SK-N-SH (cell line): ENCODE data around the gene AUTS2. TPM values are rescaled to one million over a fixed set of nuclear protein-coding genes. Genes with fewer than 3 reads are reported as not detected.

Source experiments
- CTCF ChIA-PET: fragments of 300-600, 350-600 bp; formaldehyde crosslinking; extraction: SDS; loops from one replicate; lab custom pipeline; 2021; lab: Yijun Ruan, JAX
- POLR2A ChIA-PET: fragments of 350-600 bp; sonication (Branson Sonifier 250); formaldehyde crosslinking; extraction: SDS; loops from one replicate; lab custom pipeline; 2020; ENCODE audit warnings: antibody characterized with exemption, inconsistent platforms; lab: Yijun Ruan, JAX
- DNase-seq: peaks from one replicate; pipeline ENCODE4 v3.0.0; 2012
- H2AFZ ChIP-seq: fragments of 200-600 bp; sonication (generic); 2 replicates; pipeline ENCODE4 v1.8.1; 2016; ENCODE audit warnings: antibody characterized with exemption, mild to moderate bottlenecking, low read depth
- H3F3A ChIP-seq: fragments of 200-600 bp; sonication (generic); replicated peaks from 2 replicates; pipeline ENCODE3; 2016; ENCODE audit warnings: antibody characterized with exemption, mild to moderate bottlenecking; ENCODE audit not compliant: insufficient read depth
- H3K27ac ChIP-seq, 2 experiments: fragments of 200-500 bp in 1 of 2; fragments of 200-600 bp in 1 of 2; sonication (Bioruptor generic) in 1 of 2; sonication (generic), shearing (Covaris generic) in 1 of 2; 2 replicates each; pipeline versions ENCODE4 v1.5.1 to v1.6.1; 2014 to 2016; ENCODE audit warnings: low read depth in 2 of 2, inconsistent platforms in 1 of 2, low read length in 1 of 2, mild to moderate bottlenecking in 1 of 2, mixed read lengths in 1 of 2
- H3K27me3 ChIP-seq: fragments of 200-600 bp; sonication (generic), shearing (Covaris generic); 2 replicates; pipeline ENCODE4 v1.6.1; 2016; ENCODE audit warnings: mixed run types; ENCODE audit not compliant: insufficient read depth
- H3K36me3 ChIP-seq, 2 experiments: fragments of 200-500 bp in 1 of 2; fragments of 200-600 bp in 1 of 2; sonication (Bioruptor generic) in 1 of 2; sonication (generic) in 1 of 2; replicated peaks in 1 of 2; 2 replicates each; pipeline versions ENCODE3 to v1.5.1; 2014 to 2016; ENCODE audit warnings: low read length in 1 of 2, mild to moderate bottlenecking in 1 of 2; ENCODE audit not compliant: insufficient read depth in 2 of 2, control insufficient read depth in 1 of 2
- H3K4me1 ChIP-seq, 2 experiments: fragments of 200-500 bp in 1 of 2; fragments of 200-600 bp in 1 of 2; sonication (Bioruptor generic) in 1 of 2; sonication (generic), shearing (Covaris generic) in 1 of 2; 2 replicates each; pipeline versions ENCODE4 v1.5.1 to v1.6.1; 2014 to 2016; ENCODE audit warnings: low read depth in 1 of 2, low read length in 1 of 2, mixed run types in 1 of 2; ENCODE audit not compliant: insufficient read depth in 2 of 2, control insufficient read depth in 1 of 2
- H3K4me2 ChIP-seq: fragments of 200-600 bp; sonication (generic), shearing (Covaris generic); 2 replicates; pipeline ENCODE4 v1.6.1; 2017; ENCODE audit warnings: mixed run types
- H3K4me3 ChIP-seq, 2 experiments: fragments of 200-500 bp in 1 of 2; fragments of 200-600 bp in 1 of 2; sonication (Bioruptor generic) in 1 of 2; sonication (generic), shearing (Covaris generic) in 1 of 2; 2 replicates each; pipeline versions ENCODE4 v1.5.1 to v1.8.1; 2014 to 2016; ENCODE audit warnings: low read depth in 2 of 2, inconsistent platforms in 1 of 2, low read length in 1 of 2, mild to moderate bottlenecking in 1 of 2, mixed read lengths in 1 of 2, moderate library complexity in 1 of 2
- H3K79me2 ChIP-seq: fragments of 200-600 bp; sonication (generic); 2 replicates; pipeline ENCODE4 v1.8.1; 2017; ENCODE audit warnings: mild to moderate bottlenecking; ENCODE audit not compliant: insufficient read depth
- H3K9ac ChIP-seq: fragments of 200-600 bp; sonication (generic); 2 replicates; pipeline ENCODE4 v1.6.1; 2017; ENCODE audit warnings: mixed run types
- H3K9me2 ChIP-seq: fragments of 200-600 bp; sonication (generic); 2 replicates; pipeline ENCODE4 v1.6.1; 2017; ENCODE audit warnings: mixed run types
- H3K9me3 ChIP-seq: fragments of 200-600 bp; sonication (generic); 2 replicates; pipeline ENCODE4 v1.6.1; 2017; ENCODE audit warnings: mixed run types, mild to moderate bottlenecking, moderate library complexity
- H4K20me1 ChIP-seq: fragments of 200-600 bp; sonication (generic); 2 replicates; pipeline ENCODE4 v1.6.1; 2017; ENCODE audit warnings: mild to moderate bottlenecking, mixed run types; ENCODE audit not compliant: insufficient read depth
- EP300 ChIP-seq, 2 experiments: IDR thresholded peaks; 2 replicates each; pipeline versions ENCODE4 v1.4.0 to v1.6.1; 2012; ENCODE audit warnings: borderline replicate concordance in 1 of 2, low read depth in 1 of 2, low read length in 1 of 2
- FOXM1 ChIP-seq: IDR thresholded peaks from 2 replicates; pipeline ENCODE4 v1.4.0; 2012; ENCODE audit warnings: low read depth, mild to moderate bottlenecking
- GABPA ChIP-seq: IDR thresholded peaks from 2 replicates; pipeline ENCODE4 v1.4.0; 2012; ENCODE audit warnings: low read depth, mild to moderate bottlenecking
- GATA2 ChIP-seq: sonication (generic); formaldehyde crosslinking; IDR thresholded peaks from 2 replicates; pipeline ENCODE4 v1.5.0; 2020; ENCODE audit warnings: mild to moderate bottlenecking, missing genetic modification reagents
- NFIC ChIP-seq: IDR thresholded peaks from 2 replicates; pipeline ENCODE4 v1.4.0; 2012; ENCODE audit warnings: borderline replicate concordance
- PBX3 ChIP-seq: IDR thresholded peaks from 2 replicates; pipeline ENCODE4; 2012
- RAD21 ChIP-seq: IDR thresholded peaks from 2 replicates; pipeline ENCODE4 v1.6.1; 2012; ENCODE audit warnings: mild to moderate bottlenecking, low read length
- RCOR1 ChIP-seq: fragments of 150-350 bp; IDR thresholded peaks from 2 replicates; pipeline ENCODE4 v1.6.1; 2017; ENCODE audit warnings: antibody characterized with exemption, low read length
- RXRA ChIP-seq: IDR thresholded peaks from 2 replicates; pipeline ENCODE4 v1.4.0; 2012; ENCODE audit warnings: low read depth, mild to moderate bottlenecking, borderline replicate concordance
- SIN3A ChIP-seq: IDR thresholded peaks from 2 replicates; pipeline ENCODE4 v1.6.1; 2012; ENCODE audit warnings: low read depth, mild to moderate bottlenecking, low read length, moderate library complexity, borderline replicate concordance
- SMC3 ChIP-seq: IDR thresholded peaks from 2 replicates; pipeline ENCODE4 v1.6.1; 2012; ENCODE audit warnings: low read depth, low read length, improper control_type of control experiment
- TCF12 ChIP-seq: IDR thresholded peaks from 2 replicates; pipeline ENCODE4 v1.4.0; 2012
- WGBS: methylation state at CpG from one replicate; pipeline ENCODE4 v1.1.6; 2017; ENCODE audit warnings: low lambda C conversion rate; 5-methylcytosine and 5-hydroxymethylcytosine counted together
- polyA plus RNA-seq, 3 experiments: library from polyadenylated mRNA; depleted of rRNA; stranded (reverse); fragments of >200 nt; gene quantifications; 2 replicates each; pipeline ENCODE4 v1.2.3, GENCODE V29; 2012
- TF ChIP-seq, protein P1 (sequence below): fragments of 150-350 bp; IDR thresholded peaks from 2 replicates; pipeline ENCODE4 v1.6.1; 2016; ENCODE audit warnings: mild to moderate bottlenecking, low read depth, low read length
- TF ChIP-seq, protein P2 (sequence below): fragments of 150-350 bp; IDR thresholded peaks from 2 replicates; pipeline ENCODE4 v1.6.1; 2017; ENCODE audit warnings: antibody characterized with exemption, low read length, low read depth, borderline replicate concordance
- TF ChIP-seq, protein P3 (sequence below): fragments of 200-600 bp; sonication (generic); IDR thresholded peaks from 2 replicates; pipeline ENCODE4 v1.6.1; 2017; ENCODE audit warnings: antibody characterized with exemption, mild to moderate bottlenecking, moderate library complexity

The AUTS2 gene
- polyA plus RNA-seq, 1 of the 3 experiments (the other 2 are of a cell fraction) = 15.6 TPM

DNA sequence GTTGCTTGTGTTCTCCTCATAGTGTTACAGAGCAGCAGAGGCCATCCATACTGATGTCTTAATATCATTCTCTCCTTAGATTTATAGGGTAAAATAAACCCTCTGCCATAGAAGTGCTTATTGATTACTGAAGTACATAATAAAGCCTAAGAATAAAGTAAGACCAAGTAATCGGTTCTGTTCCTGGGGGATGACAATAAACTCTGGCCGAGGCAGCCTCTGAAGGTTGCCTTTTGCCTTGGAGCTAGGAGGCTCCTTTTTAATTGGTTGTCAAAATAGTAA, 822.0 kb downstream of the AUTS2 start:
- Histone ChIP-seq H4K20me1 (no peaks in the 10 kb centered on the region), H3K9me3 (no peaks in the 10 kb centered on the region), H3F3A (no peaks in the 10 kb centered on the region), H3K79me2 (no peaks in the 10 kb centered on the region), H3K9ac (no peak overlapping the region), H2AFZ (no peak overlapping the region), H3K4me3 (no peak overlapping the region), H3K36me3 (no peaks in the 10 kb centered on the region), H3K27ac (no peak overlapping the region; a peak in 1 of 4 replicates), H3K9me2 (no peaks in the 10 kb centered on the region), H3K4me1 (peaks cover 0 to 31% of the 10 kb centered on the region in 2 experiments; a peak in 2 of 4 replicates), H3K27me3 (no peaks in the 10 kb centered on the region), H3K4me2 (no peak overlapping the region)
- 89% methylated on average over 2 of the region's 2 CpGs for WGBS
- ChIA-PET CTCF (interaction anchor here (0.8 to 1.8 kb wide), 4 partner anchors 14 to 119 kb away, joined by 3 to 5 read pairs (median 4); no protein-coding TSS in a partner anchor), POLR2A (no interaction called here)
- TF ChIP-seq TCF12 (no peak), PBX3 (no peak), SIN3A (no peak), RAD21 (no peak), SMC3 (no peak), EP300 (IDR thresholded peaks at IDR 0.05; ENCODE audit: borderline replicate concordance in 1 of 2, low read depth in 1 of 2, low read length in 1 of 2) (no peak), GABPA (no peak), NFIC (no peak), FOXM1 (no peak), RXRA (no peak), RCOR1 (no peak), GATA2 (no peak)
- TF ChIP-seq, protein P1, sequence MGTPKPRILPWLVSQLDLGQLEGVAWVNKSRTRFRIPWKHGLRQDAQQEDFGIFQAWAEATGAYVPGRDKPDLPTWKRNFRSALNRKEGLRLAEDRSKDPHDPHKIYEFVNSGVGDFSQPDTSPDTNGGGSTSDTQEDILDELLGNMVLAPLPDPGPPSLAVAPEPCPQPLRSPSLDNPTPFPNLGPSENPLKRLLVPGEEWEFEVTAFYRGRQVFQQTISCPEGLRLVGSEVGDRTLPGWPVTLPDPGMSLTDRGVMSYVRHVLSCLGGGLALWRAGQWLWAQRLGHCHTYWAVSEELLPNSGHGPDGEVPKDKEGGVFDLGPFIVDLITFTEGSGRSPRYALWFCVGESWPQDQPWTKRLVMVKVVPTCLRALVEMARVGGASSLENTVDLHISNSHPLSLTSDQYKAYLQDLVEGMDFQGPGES = no peak
- TF ChIP-seq, protein P2, sequence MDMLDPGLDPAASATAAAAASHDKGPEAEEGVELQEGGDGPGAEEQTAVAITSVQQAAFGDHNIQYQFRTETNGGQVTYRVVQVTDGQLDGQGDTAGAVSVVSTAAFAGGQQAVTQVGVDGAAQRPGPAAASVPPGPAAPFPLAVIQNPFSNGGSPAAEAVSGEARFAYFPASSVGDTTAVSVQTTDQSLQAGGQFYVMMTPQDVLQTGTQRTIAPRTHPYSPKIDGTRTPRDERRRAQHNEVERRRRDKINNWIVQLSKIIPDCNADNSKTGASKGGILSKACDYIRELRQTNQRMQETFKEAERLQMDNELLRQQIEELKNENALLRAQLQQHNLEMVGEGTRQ = no peak
- TF ChIP-seq, protein P3, sequence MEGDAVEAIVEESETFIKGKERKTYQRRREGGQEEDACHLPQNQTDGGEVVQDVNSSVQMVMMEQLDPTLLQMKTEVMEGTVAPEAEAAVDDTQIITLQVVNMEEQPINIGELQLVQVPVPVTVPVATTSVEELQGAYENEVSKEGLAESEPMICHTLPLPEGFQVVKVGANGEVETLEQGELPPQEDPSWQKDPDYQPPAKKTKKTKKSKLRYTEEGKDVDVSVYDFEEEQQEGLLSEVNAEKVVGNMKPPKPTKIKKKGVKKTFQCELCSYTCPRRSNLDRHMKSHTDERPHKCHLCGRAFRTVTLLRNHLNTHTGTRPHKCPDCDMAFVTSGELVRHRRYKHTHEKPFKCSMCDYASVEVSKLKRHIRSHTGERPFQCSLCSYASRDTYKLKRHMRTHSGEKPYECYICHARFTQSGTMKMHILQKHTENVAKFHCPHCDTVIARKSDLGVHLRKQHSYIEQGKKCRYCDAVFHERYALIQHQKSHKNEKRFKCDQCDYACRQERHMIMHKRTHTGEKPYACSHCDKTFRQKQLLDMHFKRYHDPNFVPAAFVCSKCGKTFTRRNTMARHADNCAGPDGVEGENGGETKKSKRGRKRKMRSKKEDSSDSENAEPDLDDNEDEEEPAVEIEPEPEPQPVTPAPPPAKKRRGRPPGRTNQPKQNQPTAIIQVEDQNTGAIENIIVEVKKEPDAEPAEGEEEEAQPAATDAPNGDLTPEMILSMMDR = no peak
- DNase-seq = no peak
